Spleen (tissue), 7 donors: ENCODE results near the gene TWF1.
"Not testable (repeated sequence)": the region's sequence is repeated elsewhere in the genome, so short reads cannot be mapped to it uniquely, and the experiment has no call there.

Experiments used
- POLR2A ChIP-seq, 3 donors: fragments of 450-650 bp; IDR thresholded peaks; one replicate each; pipeline ENCODE4 v1.5.1; 2017; ENCODE audit warnings: antibody characterized with exemption in 3 of 3, mild to moderate bottlenecking in 1 of 3
- POLR2AphosphoS5 ChIP-seq, 3 donors: sonication (generic); formaldehyde crosslinking; IDR thresholded peaks; one replicate each; pipeline ENCODE4 v1.5.1; 2017; ENCODE audit warnings: antibody characterized with exemption in 3 of 3
- TF ChIP-seq, protein P1 (sequence below), 11 experiments: fragments of 200-600 bp in 7 of 11; fragments of 450-650 bp in 4 of 11; sonication (generic) in 4 of 11; IDR thresholded peaks in 8 of 11; conservative IDR thresholded peaks in 3 of 11; 1 replicate in 7 of 11; 2 replicates in 4 of 11; pipeline versions ENCODE4 v1.4.0 to v1.8.0; 2016 to 2021; ENCODE audit warnings: antibody characterized with exemption in 11 of 11, inconsistent platforms in 4 of 11, mild to moderate bottlenecking in 1 of 11
- donor health status: DM: no; HTN: no; CAD: no; lungs with moderate emphysema.
- donor health status: DM: no; HTN: no; CAD: no.
- donor health status: DM: no; HTN: no; CAD: no.

DNA sequence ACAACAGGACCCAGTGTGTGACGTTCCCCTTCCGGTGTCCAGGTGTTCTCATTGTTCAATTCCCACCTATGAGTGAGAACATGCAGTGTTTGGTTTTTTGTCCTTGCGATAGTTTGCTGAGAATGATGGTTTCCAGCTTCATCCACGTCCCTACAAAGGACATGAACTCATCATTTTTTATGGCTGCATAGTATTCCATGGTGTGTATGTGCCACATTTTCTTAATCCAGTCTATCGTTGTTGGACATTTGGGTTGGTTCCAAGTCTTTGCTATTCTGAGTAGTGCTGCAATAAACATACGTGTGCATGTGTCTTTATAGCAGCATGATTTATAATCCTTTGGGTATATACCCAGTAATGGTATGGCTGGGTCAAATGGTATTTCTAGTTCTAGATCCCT is 54.8 kb downstream of the TWF1 start:
- not testable (repeated sequence) for TF ChIP-seq POLR2A, POLR2AphosphoS5 (IDR thresholded peaks at IDR 0.05)
- TF ChIP-seq, protein P1, sequence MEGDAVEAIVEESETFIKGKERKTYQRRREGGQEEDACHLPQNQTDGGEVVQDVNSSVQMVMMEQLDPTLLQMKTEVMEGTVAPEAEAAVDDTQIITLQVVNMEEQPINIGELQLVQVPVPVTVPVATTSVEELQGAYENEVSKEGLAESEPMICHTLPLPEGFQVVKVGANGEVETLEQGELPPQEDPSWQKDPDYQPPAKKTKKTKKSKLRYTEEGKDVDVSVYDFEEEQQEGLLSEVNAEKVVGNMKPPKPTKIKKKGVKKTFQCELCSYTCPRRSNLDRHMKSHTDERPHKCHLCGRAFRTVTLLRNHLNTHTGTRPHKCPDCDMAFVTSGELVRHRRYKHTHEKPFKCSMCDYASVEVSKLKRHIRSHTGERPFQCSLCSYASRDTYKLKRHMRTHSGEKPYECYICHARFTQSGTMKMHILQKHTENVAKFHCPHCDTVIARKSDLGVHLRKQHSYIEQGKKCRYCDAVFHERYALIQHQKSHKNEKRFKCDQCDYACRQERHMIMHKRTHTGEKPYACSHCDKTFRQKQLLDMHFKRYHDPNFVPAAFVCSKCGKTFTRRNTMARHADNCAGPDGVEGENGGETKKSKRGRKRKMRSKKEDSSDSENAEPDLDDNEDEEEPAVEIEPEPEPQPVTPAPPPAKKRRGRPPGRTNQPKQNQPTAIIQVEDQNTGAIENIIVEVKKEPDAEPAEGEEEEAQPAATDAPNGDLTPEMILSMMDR (IDR thresholded peaks at IDR 0.05 in 8 of 11, conservative IDR thresholded peaks at IDR 0.05 in 3 of 11) = not testable (repeated sequence)
